SH-SY5Y (cell line): ENCODE data around the gene OR6B1.

ENCODE experiments used
- GATA2 ChIP-seq: IDR thresholded peaks from 2 replicates; pipeline ENCODE4 v1.6.1; 2011; ENCODE audit warnings: mild to moderate bottlenecking, low read depth, low read length
- GATA3 ChIP-seq: IDR thresholded peaks from 2 replicates; pipeline ENCODE4 v1.6.1; 2011; ENCODE audit warnings: low read depth, mild to moderate bottlenecking, low read length, moderate library complexity

The OR6B1 gene

DNA sequence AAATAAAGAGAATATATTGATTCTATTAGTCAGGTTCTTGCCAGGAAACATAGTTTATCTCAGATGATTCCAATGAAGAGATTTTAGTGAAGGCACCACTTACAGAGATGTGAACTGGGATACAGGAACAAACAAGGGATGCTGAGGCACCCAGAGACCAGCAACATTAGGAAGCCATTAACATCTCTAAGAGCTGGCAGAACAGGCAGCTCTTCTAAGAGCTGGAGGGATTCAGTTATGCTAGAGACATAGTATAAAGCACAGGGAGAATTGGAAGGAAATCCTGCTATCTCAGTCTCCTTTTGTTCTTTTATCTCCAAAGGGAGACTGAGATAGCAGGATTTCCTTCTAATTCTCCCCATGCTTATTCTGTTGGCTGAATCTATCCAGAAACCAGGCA, 22.0 kb downstream of the OR6B1 start:
- TF ChIP-seq GATA3 (no peak), GATA2 (no peak)

DNA sequence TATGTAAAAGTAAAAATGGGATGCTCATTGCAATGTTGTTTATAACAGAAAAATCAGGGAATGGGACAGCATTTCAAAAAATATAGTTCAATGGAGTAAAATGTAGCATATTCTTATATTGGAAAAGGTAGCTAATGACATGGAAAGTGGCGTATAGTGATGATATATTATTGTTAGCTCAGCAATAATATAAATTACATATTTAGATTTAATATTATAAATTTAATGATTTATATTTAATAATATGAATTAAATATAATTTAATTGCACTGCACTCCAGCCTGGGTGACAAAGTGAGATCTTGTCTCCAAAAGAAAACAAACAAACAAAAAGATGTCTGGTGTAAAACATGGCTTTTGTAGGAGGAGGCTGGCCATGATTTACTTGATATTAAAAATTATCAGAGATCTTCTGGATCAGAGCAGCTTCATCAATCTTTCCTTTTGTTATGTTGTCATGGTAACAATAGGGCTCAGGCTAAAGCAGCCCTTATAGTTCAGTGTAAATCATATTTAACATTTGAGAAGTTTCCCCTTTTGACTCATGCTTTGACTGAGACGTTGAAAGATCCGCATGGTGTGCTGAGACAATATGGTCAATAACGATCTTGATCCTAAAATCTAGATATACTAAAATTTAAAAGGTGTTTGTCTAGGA, 23.2 kb downstream of the OR6B1 start:
- TF ChIP-seq GATA3 (no peak), GATA2 (no peak)

DNA sequence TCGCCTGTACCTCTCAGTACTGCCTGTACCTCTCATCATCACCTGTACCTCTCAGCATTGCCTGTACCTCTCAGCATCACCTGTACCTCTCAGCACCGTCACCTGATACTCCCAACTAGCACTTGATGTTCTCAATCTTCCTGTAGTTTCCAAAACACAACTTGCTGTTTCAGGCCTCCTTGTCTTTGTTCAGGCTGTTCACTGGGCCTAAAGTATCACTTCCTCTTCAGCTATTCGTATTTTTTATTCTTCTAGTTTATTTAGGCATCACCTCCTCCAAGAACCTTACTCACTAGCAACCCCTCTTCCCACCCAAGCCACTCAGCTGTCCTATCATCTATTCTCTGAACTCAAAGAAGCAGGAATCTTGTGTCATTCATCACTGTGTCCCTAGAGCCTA, 24.1 kb downstream of the OR6B1 start:
- TF ChIP-seq GATA3 (no peak), GATA2 (no peak)

DNA sequence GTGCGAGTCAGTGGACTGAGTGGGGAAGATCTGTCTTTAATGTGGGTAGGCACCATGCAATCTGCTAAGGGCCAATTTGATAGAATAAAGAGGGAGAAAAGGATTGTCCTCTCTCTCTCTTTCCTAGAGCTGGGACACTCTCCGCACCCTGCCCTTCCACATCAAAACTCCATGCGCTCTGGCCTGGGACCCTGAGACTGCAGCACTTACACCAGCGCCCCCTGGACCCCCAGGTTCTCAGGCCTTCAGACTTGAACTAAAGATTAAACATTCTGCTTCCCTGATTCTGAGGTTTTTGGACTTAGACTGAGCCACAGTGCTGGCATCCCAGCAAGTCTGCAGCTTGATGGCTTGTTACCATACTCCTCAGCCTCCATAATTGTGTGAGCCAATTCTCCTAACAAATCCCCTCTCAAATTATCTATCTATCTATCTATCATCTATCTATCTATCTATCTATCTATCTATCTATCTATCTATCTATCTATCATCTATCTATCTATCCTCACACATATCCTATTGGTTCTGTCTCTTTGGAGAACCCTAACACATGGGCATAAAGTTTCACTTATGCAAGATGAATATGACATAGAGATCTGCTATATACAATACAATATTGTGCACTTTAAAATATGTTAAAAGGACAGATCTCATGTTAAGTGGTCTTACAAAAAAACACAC, 26.2 kb downstream of the OR6B1 start:
- no peak for TF ChIP-seq GATA2
- TF ChIP-seq GATA3 = no peak

DNA sequence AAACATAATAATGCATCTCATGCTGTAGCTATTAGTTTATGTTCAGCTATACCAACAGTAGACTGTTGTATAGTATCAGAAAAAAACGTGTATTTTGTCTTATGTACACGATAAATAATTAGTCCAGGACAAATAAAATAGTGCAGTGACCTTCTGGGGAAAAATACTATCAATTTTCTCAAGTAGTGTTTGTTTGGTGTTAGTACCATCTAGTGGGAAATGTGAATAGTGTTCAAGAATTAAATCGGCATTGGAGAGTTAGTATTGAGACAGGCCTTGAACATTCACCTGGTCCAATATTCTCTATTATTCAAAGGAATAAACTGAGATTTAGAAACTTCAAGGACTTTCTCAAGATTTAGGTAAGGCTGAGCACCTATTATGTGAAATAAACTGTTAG, 26.9 kb downstream of the OR6B1 start:
- no peak for TF ChIP-seq GATA2
- TF ChIP-seq GATA3 = no peak

DNA sequence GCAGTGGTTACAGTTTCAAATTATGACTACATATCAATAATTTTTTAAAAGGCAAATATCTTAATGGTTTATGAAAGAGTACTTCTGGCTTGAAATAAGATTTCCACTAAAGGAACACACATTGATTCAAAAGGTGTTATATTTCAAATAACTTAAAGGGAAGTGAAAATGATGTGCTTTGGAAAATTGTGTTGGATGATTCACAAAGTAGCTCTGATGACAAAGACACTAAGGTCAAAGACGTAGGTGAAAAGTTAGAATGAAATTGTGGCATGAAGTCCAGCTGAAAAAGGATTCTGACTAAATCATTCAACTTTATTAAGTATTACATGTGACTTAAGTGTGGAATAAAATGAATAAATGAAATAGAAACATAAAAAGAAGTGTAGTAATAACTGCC, 27.9 kb downstream of the OR6B1 start:
- no peak for TF ChIP-seq GATA3
- no peak for TF ChIP-seq GATA2

DNA sequence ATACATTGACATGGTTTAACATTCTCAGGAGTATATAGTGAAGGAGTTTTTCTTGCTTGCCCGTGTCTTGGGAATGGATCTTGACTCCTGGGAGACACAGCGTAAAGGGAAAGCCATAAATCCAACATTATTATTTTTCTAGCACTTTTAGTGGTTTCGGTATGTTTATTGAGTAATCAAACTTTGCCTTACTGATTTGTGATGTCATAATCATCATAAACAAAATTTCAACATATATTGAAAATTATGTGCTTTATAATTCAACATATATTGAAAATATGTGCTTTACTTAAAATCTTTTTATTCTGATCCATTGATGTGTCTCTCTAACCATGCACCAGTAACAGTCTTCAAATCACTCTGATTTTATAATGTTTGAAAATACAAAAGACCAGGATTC, 28.4 kb downstream of the OR6B1 start:
- TF ChIP-seq GATA2 = no peak
- no peak for TF ChIP-seq GATA3

DNA sequence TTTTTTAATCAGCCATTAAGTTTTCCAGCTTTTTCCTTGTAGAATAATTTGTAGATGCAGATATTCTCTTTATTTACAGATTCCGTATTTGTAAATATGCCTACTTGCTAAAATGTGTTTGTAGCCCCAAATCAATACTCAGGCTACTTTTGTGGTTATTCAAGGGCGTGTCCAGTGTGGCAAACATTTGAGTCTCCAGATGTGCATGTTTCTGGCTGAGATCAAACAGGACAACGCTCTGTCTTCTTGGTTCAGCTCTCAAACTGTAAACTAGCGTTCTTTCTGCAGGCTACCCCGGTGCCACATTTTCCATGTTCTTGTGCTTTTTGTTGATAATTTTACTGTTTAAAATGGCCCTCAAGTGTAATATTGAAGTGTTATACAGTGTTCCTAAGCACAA, 32.4 kb downstream of the OR6B1 start:
- TF ChIP-seq GATA3 (no peak), GATA2 (no peak)

DNA sequence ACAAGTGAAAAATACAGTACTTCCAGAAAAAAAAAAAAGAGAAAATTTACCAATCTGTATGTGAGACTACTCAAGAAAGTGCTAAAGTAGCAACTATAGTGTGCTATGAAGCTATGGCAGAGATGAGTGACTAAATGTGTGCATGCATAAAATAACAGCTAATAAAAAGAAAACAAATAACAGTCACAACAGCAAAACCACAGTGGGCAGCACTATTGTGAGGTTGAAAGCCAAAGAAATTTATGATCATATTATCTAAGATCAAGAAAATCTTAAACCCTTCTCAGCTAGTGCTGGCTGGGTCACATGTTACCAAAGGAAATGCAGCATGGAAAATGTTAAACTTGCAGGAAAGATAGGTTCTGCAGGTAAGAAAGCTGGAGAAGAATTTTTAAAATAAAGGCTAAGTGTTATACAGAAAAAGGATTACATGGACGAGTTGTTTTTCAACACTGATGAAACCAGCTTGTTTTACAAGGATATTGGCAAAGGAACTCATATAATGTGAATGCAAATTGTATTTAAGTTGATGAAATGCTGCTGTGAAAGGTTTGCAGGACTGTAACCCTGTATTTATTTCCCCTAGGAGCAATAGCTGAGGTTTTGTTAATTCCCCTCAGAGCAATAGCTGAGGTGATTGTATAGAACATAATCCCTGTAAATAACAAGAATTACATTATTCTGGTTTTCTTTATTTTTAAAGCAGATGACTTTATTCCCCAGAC, 33.0 kb downstream of the OR6B1 start:
- TF ChIP-seq GATA3 (no peak), GATA2 (no peak)

DNA sequence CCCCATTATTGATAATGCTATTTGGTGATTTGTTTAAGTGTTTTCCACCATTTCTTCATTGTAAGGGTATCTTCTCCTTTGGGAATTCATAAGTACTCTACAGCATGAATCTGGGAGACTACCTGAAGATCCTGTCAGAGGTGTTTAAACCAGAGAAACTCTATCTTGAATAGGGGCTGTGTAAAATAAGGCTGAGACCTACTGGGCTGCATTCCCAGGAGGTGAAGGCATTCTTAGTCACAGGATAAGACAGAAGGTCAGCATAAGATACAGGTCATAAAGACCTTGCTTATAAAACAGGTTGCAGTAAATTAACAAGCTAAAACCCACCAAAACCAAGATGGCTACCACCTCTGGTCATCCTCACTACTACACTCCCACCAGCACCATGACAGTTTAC, 35.3 kb downstream of the OR6B1 start:
- TF ChIP-seq GATA2 = no peak
- no peak for TF ChIP-seq GATA3

DNA sequence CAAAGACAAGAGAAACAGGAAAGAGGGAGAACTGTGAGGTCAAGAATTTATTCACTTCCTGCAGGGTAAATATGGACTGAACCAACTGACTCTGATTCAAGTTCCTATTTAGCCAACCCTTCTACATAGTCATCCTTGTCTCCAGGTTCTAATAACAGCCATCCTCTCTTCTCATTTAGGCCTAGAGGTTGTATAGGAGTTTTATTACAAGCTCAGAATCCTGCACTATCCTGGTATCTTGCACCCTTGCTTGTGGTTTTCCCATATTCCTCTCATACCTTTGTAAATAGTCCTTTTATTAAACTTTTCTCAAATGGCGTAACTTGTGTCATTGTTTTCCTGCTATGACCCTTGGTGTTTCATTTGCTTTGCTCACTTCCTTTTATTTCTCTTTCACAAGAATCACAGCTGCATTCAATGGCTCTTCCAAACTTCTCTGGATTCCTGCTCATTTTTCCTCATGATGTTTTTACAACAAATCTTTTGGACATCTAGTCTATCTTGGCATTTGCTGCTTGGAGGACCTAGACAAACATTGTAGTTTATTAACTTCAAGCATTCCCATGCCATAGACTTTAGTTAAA, 36.3 kb downstream of the OR6B1 start:
- TF ChIP-seq GATA2 (no peak), GATA3 (no peak)

DNA sequence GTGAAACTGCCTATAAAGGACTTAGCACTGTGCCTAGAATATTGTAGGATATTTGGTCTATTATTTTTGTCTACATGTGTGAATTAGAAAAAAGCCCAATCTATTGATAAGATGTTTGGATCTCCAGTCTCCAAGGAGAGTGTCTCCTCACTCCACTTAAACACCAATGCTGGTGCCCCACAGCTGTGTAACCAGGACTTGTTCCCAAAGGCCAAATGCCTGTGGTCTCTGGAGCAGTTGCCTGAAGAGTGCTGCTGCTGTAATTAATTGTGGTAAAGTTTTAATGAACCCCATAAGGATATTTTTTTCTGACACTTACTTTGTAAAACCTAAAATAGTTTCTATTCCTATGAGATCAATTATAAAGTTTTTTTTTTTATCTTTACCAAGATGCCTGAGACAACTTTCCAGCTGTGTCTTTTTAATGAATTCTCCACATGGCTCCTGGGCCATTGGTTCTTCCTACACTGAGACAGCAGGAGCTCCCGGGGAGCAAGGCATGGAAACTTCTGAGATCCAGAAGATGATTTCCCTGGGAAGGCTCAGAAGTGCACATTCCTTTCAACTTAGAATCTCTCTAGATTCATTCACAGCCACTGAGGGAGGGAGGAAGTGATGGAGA, 37.4 kb downstream of the OR6B1 start:
- TF ChIP-seq GATA2 (no peak), GATA3 (no peak)

DNA sequence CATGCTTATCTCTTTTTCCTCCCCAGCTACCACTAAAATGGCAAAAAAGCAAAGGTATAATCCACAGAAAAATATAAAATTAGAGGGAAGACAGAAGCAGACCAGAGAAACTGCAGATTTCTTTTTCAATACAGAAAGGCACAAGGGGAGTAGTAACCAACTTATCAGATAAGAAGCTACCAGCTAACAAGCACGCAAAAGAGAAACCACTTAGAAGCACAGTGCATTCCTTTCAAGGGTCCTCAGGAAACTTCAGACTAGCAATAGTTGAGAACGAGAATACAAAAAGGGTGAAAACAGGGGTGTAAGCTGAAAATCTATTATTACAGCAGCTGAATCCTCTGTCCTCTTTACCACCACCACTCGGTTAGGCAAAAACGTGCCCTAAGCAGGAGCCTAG, 38.8 kb downstream of the OR6B1 start:
- TF ChIP-seq GATA3 (no peak), GATA2 (no peak)

DNA sequence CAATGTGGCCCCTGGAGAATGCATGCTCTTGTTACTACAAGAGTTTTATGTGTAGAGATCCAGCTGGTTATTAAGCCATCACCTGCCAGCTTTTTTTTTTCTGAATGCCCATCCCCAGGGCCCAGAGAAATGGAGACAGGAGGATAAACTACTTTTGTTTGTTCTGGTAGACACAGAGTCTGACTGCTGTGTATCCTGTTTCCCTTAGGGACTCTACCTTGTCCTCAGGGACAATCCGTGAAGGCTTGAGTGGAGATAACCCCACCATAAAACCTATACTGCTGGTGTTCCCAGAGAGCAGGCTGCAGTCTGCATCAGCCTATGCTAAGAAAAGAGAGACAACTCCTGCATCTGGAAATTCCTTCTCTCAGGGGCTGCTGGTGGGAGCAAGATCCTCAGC, 48.5 kb downstream of the OR6B1 start, which contains the start of gene OR2A5:
Gene OR2A5 (plus strand): TSS at position 301 of the 400 bp plus-strand sequence. CDS start 1,454 bp downstream, outside the sequence.
- TF ChIP-seq GATA2 = no peak
- TF ChIP-seq GATA3 = no peak

DNA sequence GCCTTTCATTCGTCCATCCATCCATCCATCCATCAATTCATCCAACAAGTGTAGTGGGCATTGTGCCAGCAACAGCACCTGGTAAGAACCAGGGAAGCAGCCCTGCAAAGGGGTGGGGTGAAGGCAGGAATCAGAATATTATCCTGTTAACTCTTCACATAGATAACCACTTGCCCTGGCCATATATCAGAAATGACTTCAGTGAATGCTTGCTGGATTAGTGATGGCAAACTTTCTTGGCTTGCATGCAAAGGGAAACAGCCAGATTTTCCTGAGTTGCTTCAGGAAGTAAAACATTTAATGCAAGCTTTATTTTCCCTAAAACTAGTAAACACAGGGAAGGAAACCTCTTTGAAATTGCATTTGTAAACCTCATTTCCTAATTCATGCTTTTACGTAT, 49.4 kb downstream of the OR6B1 start:
- TF ChIP-seq GATA2 (no peak), GATA3 (no peak)
